ENCODE data around the gene ANO7. TPM values are rescaled to one million over a fixed set of nuclear protein-coding genes. Genes with fewer than 3 reads are reported as not detected.

ANO7 gene
- total RNA-seq, 2 donors from 2014 or later: 140 to 187 TPM

DNA sequence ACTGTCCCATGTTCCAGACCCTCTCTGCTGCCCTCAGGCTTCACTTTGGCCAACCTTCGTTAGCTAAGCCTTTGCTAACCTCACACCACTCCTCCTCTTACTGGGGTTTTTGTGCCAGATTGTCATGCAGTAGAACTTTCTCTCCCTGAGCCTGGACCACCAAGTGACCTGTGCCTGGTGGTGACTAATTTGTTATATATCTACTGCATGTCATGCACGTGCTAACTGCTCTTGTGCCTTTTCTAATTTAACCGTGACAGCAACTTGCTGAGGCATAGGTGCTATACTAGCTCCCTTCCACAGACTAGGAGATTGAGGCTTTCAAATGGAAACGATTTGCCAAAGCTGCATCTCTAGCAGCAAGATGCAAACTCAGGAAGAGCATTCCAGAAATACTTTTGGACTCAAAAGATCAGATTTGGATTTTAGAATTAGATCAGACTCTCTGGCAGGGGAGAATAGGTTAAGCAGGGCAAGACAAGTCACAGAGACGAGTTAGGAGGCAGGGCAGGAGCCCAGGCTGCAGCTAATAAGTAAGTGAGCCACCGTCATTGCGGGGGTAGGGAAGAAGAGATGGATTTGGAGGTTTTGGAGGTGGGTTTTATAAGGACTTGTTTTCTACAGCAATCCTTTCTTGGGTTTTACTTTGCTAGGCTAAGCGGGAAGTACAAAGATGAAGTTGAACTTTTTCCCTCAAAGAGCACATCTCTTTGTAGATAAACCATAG, 36.4 kb upstream of the ANO7 start:
- no peak for DNase-seq (ENCODE audit: low spot score)
- Histone ChIP-seq H3K27ac (no peak overlapping the region), H3K9me3 (no peaks in the 10 kb centered on the region), H3K4me3 (no peak overlapping the region), H3K36me3 (no peaks in the 10 kb centered on the region), H3K27me3 (replicated peaks; ENCODE audit: insufficient read depth) (no peaks in the 10 kb centered on the region), H3K4me1 (replicated peaks) (peaks cover 5% of the 10 kb centered on the region)
- 74% methylated on average over 8 of the region's 8 CpGs for WGBS
- intact Hi-C loops (cut with DNase I): no loop called here
- no peak for TF ChIP-seq POLR2AphosphoS5 (IDR thresholded peaks at IDR 0.05)
- TF ChIP-seq CTCF (IDR thresholded peaks at IDR 0.05): no peak
- TF ChIP-seq POLR2A (IDR thresholded peaks at IDR 0.05): no peak

- WGBS: 90% methylated on average over 7 of the region's 7 CpGs
- H3K27ac ChIP-seq: no peak overlapping the region
- H3K9me3 ChIP-seq: no peaks in the 10 kb centered on the region
- no peak for DNase-seq (ENCODE audit: low spot score)
- intact Hi-C loops (cut with DNase I): no loop called here
- peaks cover 5% of the 10 kb centered on the region for H3K4me1 ChIP-seq (replicated peaks)
- no peak overlapping the region for H3K4me3 ChIP-seq
- H3K27me3 ChIP-seq (replicated peaks; ENCODE audit: insufficient read depth): no peaks in the 10 kb centered on the region
- no peaks in the 10 kb centered on the region for H3K36me3 ChIP-seq
- TF ChIP-seq POLR2A (IDR thresholded peaks at IDR 0.05) (no peak), POLR2AphosphoS5 (IDR thresholded peaks at IDR 0.05) (no peak), CTCF (IDR thresholded peaks at IDR 0.05) (no peak)
These were observed 34.9 kb upstream of the ANO7 start for GRCh38 chr2:241153616-241154015.

- intact Hi-C loops (cut with DNase I): no loop called here
- Histone ChIP-seq H3K4me1 (replicated peaks) (peaks cover 5% of the 10 kb centered on the region), H3K27ac (no peak overlapping the region), H3K27me3 (replicated peaks; ENCODE audit: insufficient read depth) (no peaks in the 10 kb centered on the region), H3K36me3 (no peaks in the 10 kb centered on the region), H3K4me3 (no peak overlapping the region), H3K9me3 (no peaks in the 10 kb centered on the region)
- WGBS: 94% methylated on average over 4 of the region's 4 CpGs
- DNase-seq (ENCODE audit: low spot score): no peak
- no peak for TF ChIP-seq CTCF (IDR thresholded peaks at IDR 0.05)
- no peak for TF ChIP-seq POLR2A (IDR thresholded peaks at IDR 0.05)
- TF ChIP-seq POLR2AphosphoS5 (IDR thresholded peaks at IDR 0.05): no peak
These were observed 33.6 kb upstream of the ANO7 start for GRCh38 chr2:241154915-241155314.

DNA sequence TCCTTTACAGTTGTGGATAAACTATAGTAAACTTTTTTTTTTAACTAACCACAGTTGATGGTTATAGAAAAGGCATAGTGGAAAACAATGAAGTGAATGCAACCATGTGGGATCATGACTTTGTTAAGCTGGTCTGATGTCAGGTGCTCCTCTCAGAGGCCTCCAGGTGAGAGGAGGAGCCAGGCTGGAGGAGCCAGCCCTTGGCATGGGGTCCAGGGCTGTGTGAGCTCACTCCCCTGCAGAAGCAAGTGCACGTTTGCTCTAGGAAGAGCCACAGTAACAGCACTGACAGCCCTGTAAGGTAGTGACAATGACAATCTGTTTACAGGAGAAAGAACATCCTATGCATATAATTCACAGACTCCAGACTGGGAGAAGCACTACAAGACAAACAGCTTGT, 32.5 kb upstream of the ANO7 start:
- Histone ChIP-seq H3K4me1 (replicated peaks) (peaks cover 4% of the 10 kb centered on the region), H3K4me3 (no peak overlapping the region), H3K27ac (no peak overlapping the region), H3K36me3 (no peaks in the 10 kb centered on the region), H3K27me3 (replicated peaks; ENCODE audit: insufficient read depth) (no peaks in the 10 kb centered on the region), H3K9me3 (no peaks in the 10 kb centered on the region)
- DNase-seq (ENCODE audit: low spot score): no peak
- WGBS: 23% methylated on average over 1 of the region's 1 CpG
- intact Hi-C loops (cut with DNase I): no loop called here
- TF ChIP-seq POLR2AphosphoS5 (IDR thresholded peaks at IDR 0.05) (no peak), POLR2A (IDR thresholded peaks at IDR 0.05) (no peak), CTCF (IDR thresholded peaks at IDR 0.05) (no peak)

DNA sequence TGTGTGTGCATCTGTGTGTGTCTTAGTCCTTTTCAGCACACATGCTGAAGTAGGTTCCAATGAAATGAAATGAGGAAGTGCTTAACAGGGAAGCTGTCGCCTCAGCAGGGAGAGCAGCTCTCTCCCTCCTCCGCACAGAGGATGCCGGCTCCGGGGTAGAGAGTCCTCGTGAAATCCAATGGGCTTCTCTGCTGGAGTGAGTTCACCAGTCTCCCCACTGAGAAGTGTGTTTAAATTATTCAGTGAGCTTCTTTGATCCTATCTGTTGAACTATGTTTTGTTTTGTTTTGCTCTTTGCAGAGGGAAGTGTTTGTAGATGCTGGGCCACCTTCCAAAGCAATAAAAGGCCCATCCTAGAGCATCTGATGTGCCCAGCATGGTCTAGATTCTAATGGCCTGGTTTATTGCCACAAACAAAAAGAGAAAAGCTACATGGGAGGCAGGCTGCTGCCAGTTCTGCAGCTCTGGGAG, 31.5 kb upstream of the ANO7 start:
- Histone ChIP-seq H3K4me3 (no peak overlapping the region), H3K4me1 (replicated peaks) (peaks cover 3% of the 10 kb centered on the region), H3K36me3 (no peaks in the 10 kb centered on the region), H3K27ac (no peak overlapping the region), H3K27me3 (replicated peaks; ENCODE audit: insufficient read depth) (no peaks in the 10 kb centered on the region), H3K9me3 (no peaks in the 10 kb centered on the region)
- 19% methylated on average over 5 of the region's 5 CpGs for WGBS
- intact Hi-C loops (cut with DNase I): no loop called here
- TF ChIP-seq POLR2AphosphoS5 (IDR thresholded peaks at IDR 0.05): peak; percentile 71
- TF ChIP-seq POLR2A (IDR thresholded peaks at IDR 0.05): no peak
- peak; percentile 42 for DNase-seq (ENCODE audit: low spot score)

Data from prostate gland (tissue), 2 donors.